Thyroid gland (tissue), 4 donors: ENCODE results near the gene GJB1.

ENCODE experiments used
- CTCF ChIP-seq, 6 experiments: fragments of 200-600 bp in 3 of 6; fragments of 450-650 bp in 3 of 6; sonication (generic) in 3 of 6; IDR thresholded peaks; one replicate each; pipeline ENCODE4 v1.5.1; 2016 to 2019; ENCODE audit warnings: antibody characterized with exemption in 6 of 6, mild to moderate bottlenecking in 2 of 6, inconsistent platforms in 1 of 6, moderate library complexity in 1 of 6
- POLR2A ChIP-seq, 2 donors: fragments of 450-650 bp; IDR thresholded peaks; one replicate each; pipeline ENCODE4 v1.6.1; 2017; ENCODE audit warnings: antibody characterized with exemption in 2 of 2, mild to moderate bottlenecking in 2 of 2, moderate library complexity in 1 of 2

GRCh38 chrX:71195964-71196649, 26.9 kb upstream of the GJB1 start:
- TF ChIP-seq CTCF (IDR thresholded peaks at IDR 0.05): no peak
- no peak for TF ChIP-seq POLR2A (IDR thresholded peaks at IDR 0.05)
